SH-SY5Y (cell line): ENCODE data around the gene ZNF260.

ENCODE experiments used
- GATA2 ChIP-seq: IDR thresholded peaks from 2 replicates; pipeline ENCODE4 v1.6.1; 2011; ENCODE audit warnings: mild to moderate bottlenecking, low read depth, low read length
- GATA3 ChIP-seq: IDR thresholded peaks from 2 replicates; pipeline ENCODE4 v1.6.1; 2011; ENCODE audit warnings: low read depth, mild to moderate bottlenecking, low read length, moderate library complexity

The ZNF260 gene

DNA sequence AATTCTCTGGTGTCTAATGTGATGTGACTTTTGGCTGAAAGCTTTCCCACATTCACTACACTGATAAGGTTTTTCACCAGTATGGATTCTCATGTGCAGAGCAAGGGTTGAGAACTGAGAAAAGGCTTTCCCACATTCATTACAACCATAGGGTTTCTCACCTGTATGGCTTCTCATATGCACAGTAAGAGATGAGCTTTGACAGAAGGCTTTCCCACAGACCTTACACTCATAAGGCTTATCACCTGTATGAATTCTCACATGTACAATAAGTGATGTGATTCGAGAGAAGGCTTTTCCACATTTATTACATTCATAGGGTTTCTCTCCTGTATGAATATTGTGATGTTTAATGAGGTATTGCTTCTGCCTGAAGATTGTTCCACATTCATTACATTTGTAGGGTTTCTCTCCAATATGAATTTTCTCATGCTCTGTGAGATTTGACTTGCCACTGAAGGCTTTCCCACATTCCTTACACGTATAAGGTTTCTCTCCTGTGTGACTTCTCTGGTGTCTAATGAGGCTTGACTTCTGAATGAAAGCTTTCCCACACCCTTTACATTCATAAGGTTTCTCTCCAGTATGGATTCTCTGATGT lies 14.0 kb downstream of the ZNF260 start:
- TF ChIP-seq GATA3, result no peak
- TF ChIP-seq GATA2, result no peak

DNA sequence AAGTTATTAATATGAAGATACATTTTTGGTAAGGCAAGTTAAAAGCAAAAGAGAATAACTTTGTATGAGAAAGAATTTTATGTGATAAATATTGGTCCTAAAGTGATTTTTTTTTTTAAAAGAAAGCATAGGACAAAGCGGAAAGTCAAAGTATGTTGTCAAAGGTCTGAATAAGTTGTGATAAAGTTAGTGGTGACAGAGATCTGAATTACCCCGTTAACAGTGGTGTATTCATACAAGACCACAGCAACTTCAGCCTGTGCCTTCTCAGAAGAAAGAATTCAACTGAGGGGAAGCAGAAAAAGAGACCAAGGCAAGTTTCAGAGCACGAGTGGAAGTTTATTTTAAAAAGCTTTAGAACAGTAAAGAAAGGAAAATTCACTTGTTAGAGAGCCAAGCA lies 19.7 kb downstream of the ZNF260 start:
- TF ChIP-seq GATA2 (no peak), GATA3 (no peak)

DNA sequence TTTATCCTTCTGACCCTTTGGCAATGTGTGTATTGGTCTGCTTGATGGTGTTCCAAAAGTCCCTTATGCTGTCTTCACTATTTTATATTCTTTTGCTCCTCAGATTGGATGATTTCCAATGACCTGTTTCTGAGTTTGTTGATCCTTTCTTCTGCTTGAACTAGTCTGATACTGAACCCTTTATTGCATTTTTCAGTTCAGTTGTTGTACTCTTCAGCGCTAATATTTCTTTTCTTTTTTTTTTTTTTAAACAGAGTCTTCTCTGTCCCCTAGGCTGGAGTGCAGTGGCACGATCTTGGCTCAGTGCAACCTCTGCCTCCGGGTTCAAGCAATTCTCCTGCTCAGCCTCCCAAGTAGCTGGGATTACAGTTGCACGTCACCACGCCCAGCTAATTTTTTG lies 26.1 kb downstream of the ZNF260 start:
- no peak for TF ChIP-seq GATA3
- no peak for TF ChIP-seq GATA2

DNA sequence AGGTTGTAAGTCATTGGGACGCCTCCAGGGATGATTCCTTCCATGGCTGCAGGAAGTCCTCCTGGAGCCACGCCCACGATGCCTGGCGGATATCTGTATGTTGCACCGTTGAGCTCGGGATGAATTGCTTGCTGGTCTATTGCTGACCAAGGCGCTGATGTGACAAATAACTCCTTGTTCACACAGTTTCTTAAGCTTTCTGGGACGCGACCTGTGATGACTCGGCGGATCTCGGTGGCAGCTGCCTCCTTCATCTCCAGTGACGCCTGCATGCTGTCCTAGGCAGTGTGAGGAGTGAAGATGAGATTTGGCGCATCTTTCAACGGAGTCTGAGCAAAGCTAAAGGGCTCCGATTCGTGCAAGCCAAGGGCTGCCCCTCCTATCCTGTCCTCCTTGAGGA lies 31.1 kb downstream of the ZNF260 start:
- no peak for TF ChIP-seq GATA2

DNA sequence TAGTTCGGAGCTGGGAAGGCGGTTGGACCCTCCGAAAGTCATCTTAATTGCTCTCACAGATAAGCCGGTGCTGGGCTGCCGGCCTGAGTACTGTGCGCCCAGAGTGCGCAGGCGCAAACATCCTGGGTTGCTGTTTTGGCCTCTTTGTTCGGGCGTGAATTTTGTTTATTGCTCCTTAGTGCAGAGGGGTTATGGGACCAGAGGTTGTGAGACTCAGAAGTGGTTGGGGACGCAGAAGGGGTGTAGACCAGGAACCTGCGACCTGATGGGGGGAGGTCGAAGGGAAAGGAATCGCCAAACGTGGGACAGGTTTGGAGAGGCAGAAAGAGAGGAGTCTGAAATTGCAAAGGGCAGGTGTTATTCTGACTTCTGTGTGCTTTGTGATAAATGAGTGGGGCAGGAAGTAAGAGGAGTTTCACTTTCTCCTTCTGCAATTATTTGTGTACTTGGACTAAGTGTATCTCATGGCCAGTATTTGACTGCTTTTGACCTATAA lies 38.1 kb downstream of the ZNF260 start:
- TF ChIP-seq GATA3, result no peak
- peak; percentile 85; the same call in 1 of the 2 replicates for TF ChIP-seq GATA2

DNA sequence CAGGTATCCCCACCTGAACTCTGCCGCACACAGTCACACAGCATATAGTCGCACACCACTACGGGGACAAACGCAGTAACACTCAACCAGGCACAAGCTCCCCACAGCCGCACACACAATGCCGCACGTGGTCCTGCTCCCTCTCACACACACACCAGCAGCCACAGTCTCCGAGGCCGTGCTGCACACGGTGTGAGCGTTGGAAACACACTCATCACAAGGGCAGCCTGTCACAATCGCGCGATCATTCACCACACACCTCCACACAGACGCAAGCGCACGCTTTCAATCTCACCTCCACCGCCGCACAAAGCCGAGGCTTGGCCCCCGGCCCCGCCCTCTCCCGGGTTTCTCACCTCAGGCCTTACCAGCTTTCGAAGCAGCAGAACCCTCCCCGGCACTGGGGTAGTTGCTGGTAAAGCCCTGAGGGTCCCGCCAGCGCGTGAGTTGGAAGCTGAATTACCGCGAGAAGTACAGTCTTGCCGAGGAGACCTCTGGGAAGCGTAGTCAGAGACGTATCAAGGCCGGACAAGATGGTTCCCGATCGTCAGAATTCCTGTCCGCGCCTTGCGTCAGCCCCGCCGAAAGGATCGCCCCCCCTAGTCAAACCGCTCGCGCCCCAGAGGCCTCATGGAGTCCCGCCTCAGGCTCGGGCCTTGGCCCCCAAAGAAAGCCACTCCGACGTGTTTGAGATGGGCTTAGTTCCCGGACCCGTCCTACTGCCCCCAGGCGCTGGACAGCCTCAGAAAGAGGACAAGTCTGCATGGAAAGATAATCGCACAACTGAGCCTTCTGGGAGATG lies 38.8 kb downstream of the ZNF260 start, which contains the start of gene ZNF566:
Gene ZNF566 (minus strand): TSS at position 444 of the 802 bp plus-strand sequence. CDS start 13,004 bp downstream, outside the sequence.
- TF ChIP-seq GATA3, result no peak
- TF ChIP-seq GATA2, result no peak; the same call in 1 of the 2 replicates

DNA sequence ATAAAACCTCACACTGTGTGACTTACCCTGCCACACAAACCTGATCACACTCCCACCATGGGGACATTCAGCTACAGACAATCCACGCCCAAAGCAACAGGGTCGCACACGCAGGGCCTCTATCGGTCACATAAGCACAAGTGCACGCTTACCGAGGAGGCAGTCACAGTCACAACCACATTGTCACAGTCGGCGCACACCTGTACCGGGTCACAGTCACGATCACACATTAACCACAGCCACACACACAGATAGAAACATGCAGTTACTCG lies 39.3 kb downstream of the ZNF260 start:
- TF ChIP-seq GATA2 (no peak), GATA3 (no peak)

DNA sequence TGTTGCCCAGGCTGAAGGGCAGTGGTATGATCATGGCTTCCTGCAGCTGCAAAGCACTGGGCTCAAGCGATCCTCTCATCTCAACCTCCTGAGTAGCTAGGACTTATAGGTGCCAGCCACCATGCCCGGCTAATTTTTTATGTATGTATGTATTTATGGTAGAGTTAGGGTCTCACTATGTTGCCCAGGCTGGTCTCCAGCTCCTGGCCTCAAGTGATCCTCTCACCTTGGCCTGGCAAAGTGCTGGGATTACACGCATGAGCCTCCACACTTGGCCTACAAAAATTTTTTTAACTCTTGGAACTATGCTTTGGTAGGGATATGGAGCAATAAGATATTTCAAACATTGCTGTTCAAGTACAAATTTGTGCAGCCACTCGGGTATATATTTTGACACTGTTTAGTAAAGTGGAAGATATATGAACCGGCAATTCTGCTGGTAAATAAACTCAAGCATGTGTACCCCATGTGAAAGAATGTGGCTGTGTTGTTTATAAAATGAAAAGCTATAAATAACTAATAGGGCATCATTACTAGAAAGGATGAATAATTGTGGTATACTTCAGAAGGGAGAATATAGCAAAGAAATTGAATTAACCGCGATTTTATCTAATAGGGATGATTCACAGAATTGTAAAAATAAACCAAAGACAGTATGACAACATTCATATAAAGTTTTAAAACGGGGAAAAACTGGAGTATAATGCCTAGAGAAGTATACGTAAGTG lies 39.8 kb downstream of the ZNF260 start:
- TF ChIP-seq GATA2 (no peak), GATA3 (no peak)

DNA sequence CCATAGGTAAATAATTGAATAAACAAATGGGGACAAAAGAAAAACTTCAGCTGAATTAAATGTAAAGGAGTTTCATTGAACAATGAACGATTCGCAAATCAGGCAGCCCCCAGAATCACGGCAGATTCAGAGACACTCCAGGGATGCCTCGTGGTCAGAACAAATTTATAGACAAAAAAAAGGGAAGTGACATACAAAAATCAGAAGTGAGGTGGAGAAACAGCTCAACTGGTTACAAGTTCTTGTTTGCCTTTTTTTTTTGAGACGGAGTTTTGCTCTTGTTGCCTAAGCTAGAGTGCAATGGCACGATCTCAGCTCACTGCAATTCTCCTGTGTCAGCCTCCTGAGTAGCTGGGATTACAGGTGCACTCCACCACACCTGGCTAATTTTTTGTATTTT lies 44.4 kb downstream of the ZNF260 start:
- TF ChIP-seq GATA3 (no peak), GATA2 (no peak)

DNA sequence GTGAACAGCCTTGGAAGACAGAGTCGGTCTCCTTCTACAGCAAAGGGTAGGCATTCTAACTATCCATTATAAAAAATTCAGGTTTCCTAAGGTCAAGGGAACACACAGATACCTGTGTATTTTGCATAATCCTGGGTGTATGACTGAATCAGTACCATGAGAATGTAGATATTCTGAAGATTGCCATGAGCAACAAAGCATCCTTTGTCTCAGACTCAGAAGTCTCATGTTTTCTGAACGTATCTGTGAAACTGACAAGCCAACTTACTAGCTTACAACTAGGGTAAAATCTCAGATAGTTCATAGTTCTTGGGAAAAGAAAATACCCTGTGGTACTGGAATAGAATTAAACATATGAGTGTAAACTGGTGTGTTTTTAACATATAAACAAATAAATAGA lies 45.2 kb downstream of the ZNF260 start:
- no peak for TF ChIP-seq GATA2
- no peak for TF ChIP-seq GATA3
